B cell (primary cell): ENCODE results near the gene ZBTB48.

ENCODE experiments used
- EZH2 ChIP-seq: IDR thresholded peaks from 2 replicates; pipeline ENCODE4 v1.6.1; 2012; ENCODE audit warnings: borderline replicate concordance, low read depth, mild to moderate bottlenecking, moderate library complexity, low read length; ENCODE audit not compliant: insufficient read depth, poor library complexity, severe bottlenecking
- TF ChIP-seq, protein P1 (sequence below): fragments of 200-600 bp; IDR thresholded peaks from one replicate; pipeline ENCODE4 v1.8.0; 2022; ENCODE audit warnings: antibody characterized with exemption, mild to moderate bottlenecking

DNA sequence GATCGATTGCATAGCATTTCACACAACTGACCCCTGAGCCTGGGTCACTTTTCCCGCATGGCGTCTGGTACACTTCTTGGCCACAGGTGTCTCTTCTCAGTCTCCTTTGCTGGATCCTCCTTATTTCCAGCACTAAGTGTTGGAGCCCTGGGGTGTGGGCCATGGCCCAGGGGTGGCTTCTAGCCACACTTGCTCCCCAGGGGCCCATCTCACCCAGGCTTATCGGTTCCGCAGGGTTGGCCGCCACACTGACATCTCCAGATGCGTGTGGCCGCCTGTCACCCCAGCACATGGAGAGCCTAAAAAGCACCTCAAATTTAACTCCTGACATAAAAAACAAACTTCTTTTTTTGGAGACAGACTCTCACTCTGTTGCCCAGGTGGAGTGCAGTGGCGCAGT lies 47.2 kb downstream of the ZBTB48 start:
- TF ChIP-seq, protein P1, sequence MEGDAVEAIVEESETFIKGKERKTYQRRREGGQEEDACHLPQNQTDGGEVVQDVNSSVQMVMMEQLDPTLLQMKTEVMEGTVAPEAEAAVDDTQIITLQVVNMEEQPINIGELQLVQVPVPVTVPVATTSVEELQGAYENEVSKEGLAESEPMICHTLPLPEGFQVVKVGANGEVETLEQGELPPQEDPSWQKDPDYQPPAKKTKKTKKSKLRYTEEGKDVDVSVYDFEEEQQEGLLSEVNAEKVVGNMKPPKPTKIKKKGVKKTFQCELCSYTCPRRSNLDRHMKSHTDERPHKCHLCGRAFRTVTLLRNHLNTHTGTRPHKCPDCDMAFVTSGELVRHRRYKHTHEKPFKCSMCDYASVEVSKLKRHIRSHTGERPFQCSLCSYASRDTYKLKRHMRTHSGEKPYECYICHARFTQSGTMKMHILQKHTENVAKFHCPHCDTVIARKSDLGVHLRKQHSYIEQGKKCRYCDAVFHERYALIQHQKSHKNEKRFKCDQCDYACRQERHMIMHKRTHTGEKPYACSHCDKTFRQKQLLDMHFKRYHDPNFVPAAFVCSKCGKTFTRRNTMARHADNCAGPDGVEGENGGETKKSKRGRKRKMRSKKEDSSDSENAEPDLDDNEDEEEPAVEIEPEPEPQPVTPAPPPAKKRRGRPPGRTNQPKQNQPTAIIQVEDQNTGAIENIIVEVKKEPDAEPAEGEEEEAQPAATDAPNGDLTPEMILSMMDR = no peak
- no peak for TF ChIP-seq EZH2
